HG03139 (cell line): ENCODE data around the gene COQ9.

ENCODE experiments used
- ATAC-seq: cut with Tn5 transposase; IDR thresholded peaks from one replicate; pipeline ENCODE4 v1.9.1; 2021; ENCODE audit not compliant: unreplicated experiment

COQ9 gene

GRCh38 chr16:57509231-57509923 lies 62.1 kb downstream of the COQ9 start:
- ATAC-seq: no peak

GRCh38 chr16:57510016-57510871 lies 63.0 kb downstream of the COQ9 start:
- ATAC-seq: no peak
